Measurements from ENCODE around the gene CD164L2.

Gene CD164L2

GRCh38 chr1:27330786-27331185 is 52.3 kb downstream of the CD164L2 start:
- no peak for TF ChIP-seq CTCF (conservative IDR thresholded peaks at IDR 0.05; ENCODE audit: low read length)
- no peak overlapping the region for H3K4me3 ChIP-seq (ENCODE audit: low read length)
- DNase-seq (ENCODE audit: low read depth), result no peak
